Stimulated activated CD8-positive, alpha-beta memory T cell treated with anti-CD3 and anti-CD28 coated beads, Interleukin-4, amount 100 ng/mL, for 4 hours (primary cell): ENCODE data around the gene ATP8A2.
"Not testable (repeated sequence)": the region's sequence is repeated elsewhere in the genome, so short reads cannot be mapped to it uniquely, and the experiment has no call there.

Experiments used
- DNase-seq, 2 donors: peaks; one replicate each; pipeline ENCODE4 v3.0.0-alpha.2; 2020; ENCODE audit warnings: low read depth in 2 of 2, low spot score in 1 of 2

ATP8A2 gene

GRCh38 chr13:25761041-25761440 is 389.3 kb downstream of the ATP8A2 start:
- DNase-seq = no peak

GRCh38 chr13:25762281-25762680 is 390.5 kb downstream of the ATP8A2 start:
- DNase-seq = no peak

GRCh38 chr13:25762795-25763377 is 391.1 kb downstream of the ATP8A2 start:
- DNase-seq = no peak

GRCh38 chr13:25764378-25764777 is 392.6 kb downstream of the ATP8A2 start:
- no peak for DNase-seq

GRCh38 chr13:25765266-25765665 is 393.5 kb downstream of the ATP8A2 start:
- no peak for DNase-seq

- no peak for DNase-seq
Measured at GRCh38 chr13:25766576-25766975, 394.8 kb downstream of the ATP8A2 start.

- DNase-seq = no peak
Measured at GRCh38 chr13:25766991-25767390, 395.2 kb downstream of the ATP8A2 start.

GRCh38 chr13:25768376-25768775 is 396.6 kb downstream of the ATP8A2 start:
- DNase-seq = no peak

GRCh38 chr13:25768838-25769237 is 397.1 kb downstream of the ATP8A2 start:
- no peak for DNase-seq

- no peak for DNase-seq
Measured at GRCh38 chr13:25770601-25771000, 398.8 kb downstream of the ATP8A2 start.

- no peak for DNase-seq
Measured at GRCh38 chr13:25771202-25771601, 399.4 kb downstream of the ATP8A2 start.

GRCh38 chr13:25771641-25772478 is 400.1 kb downstream of the ATP8A2 start:
- no peak for DNase-seq

GRCh38 chr13:25772534-25772933 is 400.8 kb downstream of the ATP8A2 start:
- DNase-seq = not testable (repeated sequence)

- DNase-seq = not testable (repeated sequence)
Measured at GRCh38 chr13:25774056-25774455, 402.3 kb downstream of the ATP8A2 start.

GRCh38 chr13:25775275-25775674 is 403.5 kb downstream of the ATP8A2 start:
- no peak for DNase-seq

- no peak for DNase-seq
Measured at GRCh38 chr13:25775986-25776385, 404.2 kb downstream of the ATP8A2 start.

GRCh38 chr13:25776722-25777121 is 404.9 kb downstream of the ATP8A2 start:
- DNase-seq = no peak

GRCh38 chr13:25777509-25777908 is 405.7 kb downstream of the ATP8A2 start:
- no peak for DNase-seq

- no peak for DNase-seq
Measured at GRCh38 chr13:25778365-25778764, 406.6 kb downstream of the ATP8A2 start.

GRCh38 chr13:25778808-25779305 is 407.1 kb downstream of the ATP8A2 start:
- no peak for DNase-seq

GRCh38 chr13:25783076-25783475 is 411.3 kb downstream of the ATP8A2 start:
- no peak for DNase-seq

GRCh38 chr13:25783601-25784024 is 411.8 kb downstream of the ATP8A2 start:
- no peak for DNase-seq
